ENCODE data around the gene EDA. TPM values are rescaled to one million over a fixed set of nuclear protein-coding genes. Genes with fewer than 3 reads are reported as not detected.

The EDA gene
- total RNA-seq, 4 donors from 2014 or later: 6.2 to 10.9 (median 6.8) TPM

GRCh38 chrX:69762340-69762739, 146.4 kb downstream of the EDA start:
- TF ChIP-seq CTCF (IDR thresholded peaks at IDR 0.05): no peak
- ATAC-seq (ENCODE audit: low FRiP score) (no peak), DNase-seq (ENCODE audit: low spot score) (no peak)

DNA sequence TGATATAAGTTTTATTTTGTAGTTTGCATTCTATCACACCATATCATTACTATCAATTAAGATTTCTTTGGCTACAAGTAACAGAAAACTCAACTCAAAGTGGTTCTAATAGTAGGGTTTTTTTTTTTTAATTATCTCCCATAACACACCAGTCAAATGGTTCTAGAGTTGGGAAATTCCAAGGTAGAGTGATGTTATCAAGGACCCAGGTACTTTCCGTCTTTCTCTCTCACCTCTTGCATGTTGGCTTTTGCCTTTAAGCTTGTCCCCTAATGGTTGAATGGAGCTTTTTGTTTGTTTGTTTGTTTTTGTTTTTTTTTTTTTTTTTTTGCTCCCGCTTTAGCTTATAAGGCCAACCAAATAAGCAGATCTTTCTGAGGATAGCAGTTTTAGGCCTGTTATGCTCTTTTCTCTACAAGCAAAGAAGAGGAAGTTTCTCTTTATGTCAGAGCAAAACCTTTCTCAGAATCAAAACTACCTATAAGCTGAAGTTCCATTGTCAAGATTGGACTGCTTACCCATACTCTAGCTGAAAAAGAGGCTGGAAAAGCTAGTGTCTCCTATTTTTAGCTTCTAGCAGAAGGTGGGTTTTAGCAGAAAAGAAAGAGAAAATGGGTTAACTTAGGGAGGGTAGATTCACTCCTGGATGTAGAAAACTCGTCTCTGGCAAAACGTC, 177.5 kb downstream of the EDA start:
- DNase-seq (ENCODE audit: low spot score) (no peak), ATAC-seq (ENCODE audit: low FRiP score) (no peak)
- TF ChIP-seq CTCF (IDR thresholded peaks at IDR 0.05): no peak

DNA sequence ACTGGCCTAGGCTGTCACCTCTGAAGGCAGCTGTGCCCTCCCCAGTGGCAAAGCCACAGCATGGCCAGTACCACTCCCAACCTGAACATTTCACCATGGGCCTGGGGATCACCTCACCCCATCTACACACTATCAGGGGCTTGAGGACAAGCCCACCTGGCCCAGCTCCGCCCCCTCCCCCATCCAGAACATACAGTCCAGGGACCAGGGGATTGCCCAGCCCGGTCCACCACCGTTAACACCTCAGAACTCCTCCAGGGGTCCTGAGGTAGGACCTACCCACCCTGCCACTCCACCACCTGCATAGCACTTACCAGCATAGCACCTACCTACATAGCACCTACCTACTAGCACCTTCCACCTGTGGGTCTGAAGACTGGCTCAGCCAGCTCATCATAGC, 179.8 kb downstream of the EDA start:
- DNase-seq (ENCODE audit: low spot score) (no peak), ATAC-seq (ENCODE audit: low FRiP score) (no peak)
- TF ChIP-seq CTCF (IDR thresholded peaks at IDR 0.05): no peak

DNA sequence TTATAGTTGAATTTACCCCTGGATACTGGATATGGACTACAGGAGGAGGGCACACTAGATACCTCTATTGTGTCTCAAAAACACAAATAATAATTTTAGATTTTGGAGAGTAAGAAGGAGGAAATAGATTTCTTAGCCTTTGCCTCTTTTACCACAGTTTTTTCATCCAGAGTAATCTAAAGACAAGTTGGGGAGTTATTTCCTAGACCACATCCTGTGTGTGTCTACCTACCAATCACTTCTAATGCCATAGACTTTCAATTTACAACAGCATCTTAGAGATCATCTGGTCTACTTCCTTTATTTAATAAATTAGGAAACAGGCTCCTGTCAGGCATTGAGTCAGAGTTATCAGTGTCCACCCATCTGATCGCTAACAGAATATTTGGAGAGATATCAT, 191.5 kb downstream of the EDA start:
- ATAC-seq (ENCODE audit: low FRiP score) (no peak), DNase-seq (ENCODE audit: low spot score) (no peak)
- TF ChIP-seq CTCF (IDR thresholded peaks at IDR 0.05): no peak

DNA sequence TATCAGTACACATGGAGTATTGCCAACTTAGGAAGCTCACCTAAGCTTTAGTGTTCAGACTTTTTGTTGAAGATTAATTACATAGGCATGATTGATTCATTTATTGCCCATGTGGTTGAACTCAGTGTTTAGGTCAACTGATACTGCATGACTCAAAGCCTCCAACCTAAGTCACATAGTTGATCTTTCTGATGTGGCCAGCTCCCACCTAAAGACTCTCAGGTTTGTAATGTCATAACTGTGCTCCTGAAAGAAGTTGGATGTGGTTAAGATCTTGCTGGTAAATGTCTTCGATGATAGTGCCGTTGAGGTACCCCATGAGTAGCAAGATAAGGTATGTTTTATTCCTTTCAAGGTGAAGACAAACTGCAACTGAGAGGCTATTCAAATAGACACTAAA, 192.5 kb downstream of the EDA start:
- ATAC-seq (ENCODE audit: low FRiP score) (no peak), DNase-seq (ENCODE audit: low spot score) (no peak)

GRCh38 chrX:69813677-69814076, 197.8 kb downstream of the EDA start:
- TF ChIP-seq CTCF (IDR thresholded peaks at IDR 0.05): no peak
- no peak for DNase-seq (ENCODE audit: low spot score)
- no peak for ATAC-seq (ENCODE audit: low FRiP score)

More for the DNA sequence above, 192.5 kb downstream of the EDA start:
- no peak for TF ChIP-seq CTCF (IDR thresholded peaks at IDR 0.05)

DNA sequence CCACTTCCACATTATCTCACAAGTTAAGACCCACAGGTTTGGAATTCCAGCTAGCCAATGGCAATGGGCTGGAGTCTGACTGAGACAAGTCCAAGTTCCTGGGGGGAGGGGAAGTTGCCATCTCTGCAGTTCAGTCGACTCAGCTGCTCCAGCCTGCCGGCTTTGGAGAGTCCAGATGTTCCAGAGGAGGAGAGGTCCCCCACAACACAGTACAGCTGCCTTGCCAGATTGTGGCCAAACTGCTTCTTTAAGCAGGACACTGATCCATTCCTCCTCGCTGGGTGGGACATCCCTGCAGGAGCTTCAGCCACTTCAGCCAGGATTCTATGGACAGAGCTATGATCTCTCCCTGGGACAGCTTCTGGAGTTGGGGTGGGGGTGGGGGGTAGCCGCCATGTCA, 199.2 kb downstream of the EDA start:
- no peak for DNase-seq (ENCODE audit: low spot score)
- ATAC-seq (ENCODE audit: low FRiP score): no peak
- no peak for TF ChIP-seq CTCF (IDR thresholded peaks at IDR 0.05)

Data from omental fat pad (tissue), 4 donors.